RPMI7951 (cell line): Measurements from ENCODE around the gene ST6GALNAC1. TPM values are rescaled to one million over a fixed set of nuclear protein-coding genes. Genes with fewer than 3 reads are reported as not detected.
"Not testable (repeated sequence)": the region's sequence is repeated elsewhere in the genome, so short reads cannot be mapped to it uniquely, and the experiment has no call there.

Experiments
- DNase-seq: peaks from one replicate; pipeline ENCODE4 v3.0.0-alpha.2; 2012; ENCODE audit warnings: low read depth
- total RNA-seq: library from RNA; depleted of rRNA; stranded (reverse); fragments of >200 nt; shearing (Covaris generic); gene quantifications from 2 replicates; pipeline ENCODE4 v1.2.3, GENCODE V29; 2014

The ST6GALNAC1 gene
- total RNA-seq, 1 experiment from 2014 or later, result not detected

GRCh38 chr17:76612977-76613851 is 30.3 kb downstream of the ST6GALNAC1 start:
- no peak for DNase-seq

GRCh38 chr17:76612465-76612864 is 31.1 kb downstream of the ST6GALNAC1 start:
- DNase-seq, result no peak

- no peak for DNase-seq
Observed at GRCh38 chr17:76611758-76612157, 31.8 kb downstream of the ST6GALNAC1 start.

- not testable (repeated sequence) for DNase-seq
Observed at GRCh38 chr17:76611080-76611749, 32.3 kb downstream of the ST6GALNAC1 start.

- not testable (repeated sequence) for DNase-seq
Observed at GRCh38 chr17:76606685-76607084, 36.9 kb downstream of the ST6GALNAC1 start.

GRCh38 chr17:76601065-76601464 is 42.5 kb downstream of the ST6GALNAC1 start:
- no peak for DNase-seq

GRCh38 chr17:76599694-76600460 is 43.7 kb downstream of the ST6GALNAC1 start:
- DNase-seq, result peak; percentile 8

GRCh38 chr17:76598004-76598439 is 45.5 kb downstream of the ST6GALNAC1 start:
- DNase-seq, result peak; percentile 23

GRCh38 chr17:76597156-76598003 is 46.2 kb downstream of the ST6GALNAC1 start:
- DNase-seq, result no peak

- no peak for DNase-seq
Observed at GRCh38 chr17:76594690-76595089, 48.9 kb downstream of the ST6GALNAC1 start.

- DNase-seq, result no peak
Observed at GRCh38 chr17:76593959-76594358, 49.6 kb downstream of the ST6GALNAC1 start.

GRCh38 chr17:76593384-76593826 is 50.2 kb downstream of the ST6GALNAC1 start:
- no peak for DNase-seq

- no peak for DNase-seq
Observed at GRCh38 chr17:76588182-76588581, 55.4 kb downstream of the ST6GALNAC1 start.

- DNase-seq, result no peak
Observed at GRCh38 chr17:76586741-76587487, 56.6 kb downstream of the ST6GALNAC1 start.

- peak; percentile 73 for DNase-seq
Observed at GRCh38 chr17:76585649-76586593, 57.6 kb downstream of the ST6GALNAC1 start, which contains the start of gene ST6GALNAC2. TSS of gene ST6GALNAC2 (minus strand) at chr17:76585860. CDS start at chr17:76585808, 52 bp downstream.

- peak; percentile 37 for DNase-seq
Observed at GRCh38 chr17:76585033-76585648, 58.4 kb downstream of the ST6GALNAC1 start.

GRCh38 chr17:76584427-76585032 is 59.0 kb downstream of the ST6GALNAC1 start:
- DNase-seq, result no peak

- no peak for DNase-seq
Observed at GRCh38 chr17:76582660-76583059, 60.9 kb downstream of the ST6GALNAC1 start.
